Activated T-helper 2 cell treated with anti-CD3 and anti-CD28 coated beads, Interferon-gamma antibody, Interleukin-2, Interleukin-4, amounts not matched to agents 10 μg/mL and 5 μg/mL and 100 μg/mL, durations not matched to agents 14 hours and 24 hours and 36 hours (primary cell): Measurements from ENCODE around the gene NPTX1. TPM values are rescaled to one million over a fixed set of nuclear protein-coding genes. Genes with fewer than 3 reads are reported as not detected.

Experiments
- DNase-seq: peaks from one replicate; pipeline ENCODE4 v3.0.0; 2021; ENCODE audit warnings: low spot score
- H3K27ac Mint-ChIP-seq: one replicate; pipeline ENCODE4 v1.8.0; 2021; ENCODE audit warnings: mixed read lengths
- H3K27me3 Mint-ChIP-seq: one replicate; pipeline ENCODE4 v1.8.0; 2021; ENCODE audit warnings: low read depth, mixed read lengths
- H3K36me3 Mint-ChIP-seq: one replicate; pipeline ENCODE4 v1.8.0; 2021; ENCODE audit warnings: low read depth, mixed read lengths
- H3K4me1 Mint-ChIP-seq: one replicate; pipeline ENCODE4 v1.8.0; 2021; ENCODE audit warnings: low read depth, mixed read lengths
- H3K4me3 Mint-ChIP-seq: one replicate; pipeline ENCODE4 v1.8.0; 2021; ENCODE audit warnings: low read depth, mild to moderate bottlenecking, moderate library complexity, mixed read lengths
- H3K9me3 Mint-ChIP-seq: one replicate; pipeline ENCODE4 v1.8.0; 2021; ENCODE audit warnings: mixed read lengths
- intact Hi-C: fragments of 100-400 bp; cut with micrococcal nuclease; formaldehyde crosslinking; loops from one replicate; pipeline ENCODE4 v1.15.1; 2023
- total RNA-seq: library from RNA; stranded (reverse); gene quantifications from 2 replicates; pipeline ENCODE4 v1.2.3, GENCODE V29; 2022

The NPTX1 gene, protein sequence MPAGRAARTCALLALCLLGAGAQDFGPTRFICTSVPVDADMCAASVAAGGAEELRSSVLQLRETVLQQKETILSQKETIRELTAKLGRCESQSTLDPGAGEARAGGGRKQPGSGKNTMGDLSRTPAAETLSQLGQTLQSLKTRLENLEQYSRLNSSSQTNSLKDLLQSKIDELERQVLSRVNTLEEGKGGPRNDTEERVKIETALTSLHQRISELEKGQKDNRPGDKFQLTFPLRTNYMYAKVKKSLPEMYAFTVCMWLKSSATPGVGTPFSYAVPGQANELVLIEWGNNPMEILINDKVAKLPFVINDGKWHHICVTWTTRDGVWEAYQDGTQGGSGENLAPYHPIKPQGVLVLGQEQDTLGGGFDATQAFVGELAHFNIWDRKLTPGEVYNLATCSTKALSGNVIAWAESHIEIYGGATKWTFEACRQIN
- 5.2 and 5.7 TPM in 2 replicates for total RNA-seq

DNA sequence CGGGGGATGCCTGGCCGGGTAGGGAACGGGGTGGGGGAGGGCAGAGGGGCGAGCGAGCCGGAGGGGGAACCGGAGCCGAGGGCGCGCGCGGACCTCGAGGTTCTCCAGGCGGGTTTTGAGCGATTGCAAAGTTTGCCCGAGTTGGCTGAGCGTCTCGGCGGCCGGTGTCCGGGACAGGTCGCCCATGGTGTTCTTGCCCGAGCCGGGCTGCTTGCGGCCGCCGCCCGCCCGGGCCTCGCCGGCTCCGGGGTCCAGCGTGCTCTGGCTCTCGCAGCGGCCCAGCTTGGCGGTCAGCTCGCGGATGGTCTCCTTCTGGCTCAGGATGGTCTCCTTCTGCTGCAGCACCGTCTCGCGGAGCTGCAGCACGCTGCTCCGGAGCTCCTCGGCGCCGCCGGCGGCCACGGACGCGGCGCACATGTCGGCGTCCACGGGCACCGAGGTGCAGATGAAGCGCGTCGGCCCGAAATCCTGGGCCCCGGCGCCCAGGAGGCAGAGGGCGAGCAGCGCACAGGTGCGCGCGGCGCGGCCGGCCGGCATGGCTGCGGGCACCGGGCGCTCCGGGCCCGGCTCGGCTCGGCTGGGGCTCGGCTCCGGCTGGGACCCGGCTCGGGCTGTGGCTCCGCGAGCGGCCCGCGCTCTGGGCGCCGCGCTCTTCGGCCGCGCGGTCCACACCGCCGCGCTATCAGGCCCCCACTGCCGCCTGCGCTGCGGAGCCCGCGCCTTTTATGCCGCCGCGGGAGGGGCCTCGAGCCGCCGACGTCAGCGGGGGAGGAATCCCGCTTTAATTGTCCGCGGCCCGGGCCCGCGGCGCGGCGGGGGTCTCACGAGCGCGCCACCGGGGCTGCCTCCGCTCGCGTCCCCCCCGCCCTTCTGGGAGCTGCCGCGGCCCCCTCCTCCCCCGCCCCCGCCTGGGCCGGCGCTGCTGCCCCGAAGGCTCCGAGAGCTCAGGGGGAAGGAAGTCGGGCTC lies at the start of gene NPTX1:
Gene NPTX1 (minus strand): TSS at position 698 of the 967 bp plus-strand sequence. CDS start 161 bp downstream, at position 537.
- Mint-ChIP-seq H3K9me3 (no peaks in the 10 kb centered on the region), H3K4me1 (peaks cover 12% of the 10 kb centered on the region), H3K4me3 (peak within 1 kb of the TSS; percentile 42), H3K36me3 (no peaks in the 10 kb centered on the region), H3K27ac (no peak within 1 kb of the TSS), H3K27me3 (peaks cover 61% of the 10 kb centered on the region)
- DNase-seq = no peak
- intact Hi-C loops = no loop called here

DNA sequence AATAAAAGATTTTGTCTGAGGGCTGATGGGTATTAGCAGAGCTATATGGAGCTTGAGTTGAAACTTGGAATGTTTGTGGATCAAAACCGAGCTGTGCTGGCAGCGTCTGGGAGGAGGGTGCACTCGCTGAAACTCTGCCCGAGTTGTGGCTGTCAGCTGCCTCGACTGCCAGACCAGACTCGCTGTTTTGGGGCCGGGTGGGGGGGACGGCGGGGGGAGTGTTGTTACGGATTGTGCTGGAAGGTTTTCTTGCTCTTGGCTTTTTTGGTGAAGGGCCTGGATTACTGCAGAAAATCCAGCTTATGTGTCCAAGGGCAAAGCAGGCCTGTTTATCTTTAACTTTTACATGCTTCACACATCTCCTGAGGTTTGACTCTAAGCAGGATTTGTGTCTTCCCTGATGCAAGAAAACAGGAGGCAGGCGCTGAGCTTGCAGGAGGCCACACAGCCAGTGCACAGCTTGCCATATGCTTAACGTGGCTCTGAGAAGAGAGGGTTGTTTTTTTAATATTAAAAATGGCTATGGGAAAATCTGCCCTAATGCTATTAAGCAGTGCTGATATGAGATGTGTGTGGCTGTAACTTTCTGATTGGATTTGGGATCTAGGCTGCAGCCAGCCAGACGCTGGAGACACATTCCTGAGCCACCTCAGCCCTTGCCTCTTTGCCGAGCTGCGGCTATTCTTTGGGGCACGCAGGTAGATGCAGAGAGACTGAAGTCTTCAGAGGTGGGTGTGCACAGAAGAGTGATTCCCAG lies 47.7 kb upstream of the NPTX1 start:
- no peaks in the 10 kb centered on the region for H3K4me1 Mint-ChIP-seq
- intact Hi-C loops = no loop called here
- no peak for DNase-seq
- peaks cover 26% of the 10 kb centered on the region for H3K27me3 Mint-ChIP-seq
- H3K9me3 Mint-ChIP-seq = no peaks in the 10 kb centered on the region
- H3K4me3 Mint-ChIP-seq = no peak overlapping the region
- no peaks in the 10 kb centered on the region for H3K36me3 Mint-ChIP-seq
- no peak overlapping the region for H3K27ac Mint-ChIP-seq

DNA sequence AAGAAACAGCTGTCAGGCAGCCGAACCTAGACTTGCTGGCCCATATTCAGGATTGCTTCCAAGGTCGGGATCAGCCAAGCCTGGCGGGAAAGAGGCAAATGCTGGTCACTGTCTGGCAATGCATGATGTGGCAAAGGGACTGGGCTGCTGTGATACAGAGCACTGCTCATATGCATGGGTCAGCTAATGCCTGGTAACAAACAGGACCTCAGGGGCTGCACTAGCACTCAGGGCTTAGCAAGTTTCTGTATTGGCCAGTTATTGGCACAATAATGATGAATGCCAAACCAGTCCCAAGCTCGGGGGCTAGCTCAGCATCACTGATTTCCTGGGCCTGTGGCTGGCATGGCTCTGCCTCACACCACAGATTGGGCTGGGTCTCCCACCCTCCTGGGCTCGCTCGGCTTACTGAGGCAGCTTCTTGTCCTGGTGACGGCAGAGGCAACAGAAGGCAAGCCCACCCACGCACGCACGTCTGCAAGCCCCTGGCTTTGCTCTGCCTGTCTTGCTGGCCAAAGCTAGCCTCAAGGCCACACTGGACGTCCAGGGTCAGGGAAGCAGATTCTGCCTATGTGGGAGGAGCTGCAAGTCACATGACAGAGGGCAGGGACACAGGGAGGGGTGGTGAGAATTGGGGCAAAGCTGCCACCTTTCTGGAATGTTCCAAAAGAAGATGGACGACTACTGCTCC lies 46.8 kb upstream of the NPTX1 start:
- intact Hi-C loops = no loop called here
- Mint-ChIP-seq H3K9me3 (no peaks in the 10 kb centered on the region), H3K36me3 (no peaks in the 10 kb centered on the region), H3K27ac (no peak overlapping the region), H3K4me1 (no peaks in the 10 kb centered on the region), H3K27me3 (peaks cover 30% of the 10 kb centered on the region), H3K4me3 (no peak overlapping the region)
- no peak for DNase-seq

DNA sequence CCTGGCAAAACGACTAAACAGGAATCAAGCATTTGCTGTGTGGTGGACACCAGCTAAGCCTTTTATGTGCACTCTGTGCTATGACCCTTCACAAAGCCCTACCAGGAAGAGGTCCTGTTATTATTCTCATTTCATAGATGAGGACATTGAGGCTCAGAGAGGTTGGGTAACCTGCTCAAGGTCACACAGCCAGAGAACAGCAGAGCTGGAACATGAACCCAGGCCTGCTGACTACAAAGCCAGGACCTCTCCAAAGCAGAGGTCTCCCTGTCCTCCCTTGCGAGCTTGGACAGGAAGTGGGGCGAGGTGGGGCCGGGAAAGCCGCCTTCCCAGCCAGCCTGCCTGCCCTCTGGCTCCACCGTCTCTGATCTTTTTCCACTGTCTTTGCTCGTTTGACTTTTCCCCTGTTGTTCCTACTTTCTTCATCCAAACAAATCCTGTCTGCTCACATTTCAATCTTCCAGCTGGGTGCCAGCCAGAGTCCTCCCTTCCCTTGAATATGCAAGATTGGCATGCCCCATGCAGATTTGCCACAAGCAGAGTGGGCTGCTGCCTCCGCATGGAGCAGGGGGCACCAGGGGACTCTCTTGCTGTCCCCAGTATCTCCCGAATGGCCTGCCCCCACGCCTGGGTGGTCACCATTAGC lies 44.5 kb upstream of the NPTX1 start:
- Mint-ChIP-seq H3K4me1 (no peaks in the 10 kb centered on the region), H3K4me3 (no peak overlapping the region), H3K9me3 (no peaks in the 10 kb centered on the region), H3K27me3 (peaks cover 17% of the 10 kb centered on the region), H3K36me3 (no peaks in the 10 kb centered on the region), H3K27ac (no peak overlapping the region)
- no peak for DNase-seq
- intact Hi-C loops = no loop called here

DNA sequence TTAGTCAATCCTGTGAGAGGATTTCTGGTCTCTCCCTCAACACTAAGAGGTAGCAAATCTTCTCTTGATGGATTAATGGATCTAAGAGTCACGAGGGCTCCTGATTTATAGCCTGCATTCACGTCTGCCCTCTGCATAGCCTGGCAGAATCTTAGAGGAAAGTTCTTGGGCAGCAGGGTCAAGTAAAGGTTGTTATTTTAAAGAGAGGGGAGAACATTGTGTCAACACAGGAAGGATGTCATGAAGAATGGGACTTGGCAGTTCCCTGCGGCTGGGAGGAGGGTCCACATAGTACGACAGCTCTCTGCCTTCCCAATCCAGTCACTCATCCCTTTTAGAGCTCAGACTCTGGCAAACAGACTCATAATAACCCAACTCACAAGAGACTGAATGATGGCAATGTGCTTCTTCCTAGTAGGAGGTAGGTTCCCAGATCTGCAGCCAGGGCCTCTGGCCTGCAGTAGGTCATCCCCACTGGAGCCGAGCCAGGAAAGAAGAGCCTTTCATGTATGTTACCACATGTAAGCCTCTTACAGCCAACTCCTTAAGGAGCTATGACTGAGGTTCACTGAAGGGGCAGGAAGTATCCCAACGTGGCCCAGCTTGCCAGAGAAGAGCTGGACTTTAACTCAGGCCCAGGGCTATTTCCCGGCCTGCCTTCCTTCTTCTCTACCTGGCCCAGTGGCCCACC lies 42.8 kb upstream of the NPTX1 start:
- Mint-ChIP-seq H3K9me3 (no peaks in the 10 kb centered on the region), H3K27ac (no peak overlapping the region), H3K4me1 (no peaks in the 10 kb centered on the region), H3K36me3 (no peaks in the 10 kb centered on the region), H3K27me3 (peaks cover 13% of the 10 kb centered on the region), H3K4me3 (no peak overlapping the region)
- DNase-seq = no peak
- intact Hi-C loops = no loop called here

DNA sequence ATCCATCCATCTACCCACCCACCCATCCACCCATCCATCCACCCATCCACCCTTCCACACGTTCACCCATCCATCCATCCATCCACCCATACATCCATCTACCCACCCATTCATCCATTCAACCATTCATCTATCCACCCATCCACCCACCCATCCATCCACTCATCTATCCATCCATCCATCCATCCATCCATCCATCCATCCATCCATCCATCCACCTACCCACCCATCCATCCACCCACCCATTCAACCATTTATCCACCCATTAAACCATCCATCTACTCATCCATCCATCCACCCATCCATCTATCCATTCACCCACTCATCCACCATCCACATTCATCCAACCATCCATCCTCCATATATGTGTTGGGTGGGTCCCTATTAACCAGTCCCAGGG lies 42.0 kb upstream of the NPTX1 start:
- Mint-ChIP-seq H3K27me3 (peaks cover 13% of the 10 kb centered on the region), H3K9me3 (no peaks in the 10 kb centered on the region), H3K4me1 (no peaks in the 10 kb centered on the region), H3K36me3 (no peaks in the 10 kb centered on the region), H3K27ac (no peak overlapping the region), H3K4me3 (no peak overlapping the region)
- no peak for DNase-seq
- intact Hi-C loops = no loop called here

DNA sequence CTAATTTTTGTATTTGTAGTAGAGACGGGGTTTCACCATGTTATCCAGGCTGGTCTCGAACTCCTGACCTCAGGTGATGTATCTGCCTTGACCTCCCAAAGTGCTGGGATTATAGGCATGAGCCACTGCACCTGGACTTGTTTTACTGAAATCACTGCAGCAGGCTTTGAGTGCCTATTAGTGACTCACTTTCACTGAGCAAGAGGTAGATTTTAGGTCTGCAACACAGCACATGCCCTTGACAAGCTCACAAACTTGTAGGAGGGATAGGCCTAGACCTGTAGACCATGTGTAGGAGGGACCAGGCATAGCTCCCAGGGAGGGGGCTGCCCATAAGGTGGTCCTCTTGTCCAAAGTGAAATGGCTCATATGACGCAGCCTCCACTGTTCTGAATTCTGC lies 41.2 kb upstream of the NPTX1 start:
- H3K27me3 Mint-ChIP-seq = peaks cover 13% of the 10 kb centered on the region

DNA sequence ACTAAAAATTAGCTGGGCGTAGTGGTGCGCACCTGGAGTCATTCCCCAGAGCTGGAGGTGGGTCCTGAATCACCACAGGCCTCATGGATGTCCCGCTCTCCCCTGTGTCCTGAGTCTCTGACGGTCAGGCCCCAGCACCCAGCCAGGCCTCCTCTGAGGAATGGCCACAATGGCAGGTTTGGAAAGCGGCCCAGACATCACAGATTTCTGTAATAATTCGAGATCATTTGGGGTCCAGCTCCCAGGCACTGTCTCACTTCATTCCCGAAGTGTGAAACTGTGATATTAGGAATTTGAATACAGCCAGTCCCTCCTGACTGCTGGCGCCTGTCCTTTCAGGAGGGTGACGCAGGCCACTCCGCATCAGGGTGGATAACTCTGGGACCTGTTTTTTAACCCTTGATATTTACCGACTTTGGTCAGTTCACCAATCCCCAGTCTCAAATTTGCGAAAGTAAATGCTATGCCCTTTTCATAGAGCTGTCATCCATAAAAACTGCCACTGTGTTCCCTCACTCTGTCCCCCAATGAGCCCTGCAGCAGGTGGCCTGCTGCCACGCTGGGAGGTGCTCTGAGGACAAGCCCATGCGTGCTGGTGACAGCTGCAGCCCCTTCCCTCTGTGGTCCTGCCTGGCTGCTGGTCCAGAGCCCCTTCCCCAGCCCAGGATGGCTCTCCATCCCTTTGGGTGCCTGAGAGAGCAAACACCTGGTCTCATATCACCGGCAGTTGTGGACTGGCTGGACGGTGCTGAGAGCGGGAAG lies 39.9 kb upstream of the NPTX1 start:
- no peaks in the 10 kb centered on the region for H3K4me1 Mint-ChIP-seq
- no peaks in the 10 kb centered on the region for H3K36me3 Mint-ChIP-seq
- no peak for DNase-seq
- no peak overlapping the region for H3K27ac Mint-ChIP-seq
- intact Hi-C loops = no loop called here
- no peaks in the 10 kb centered on the region for H3K9me3 Mint-ChIP-seq
- H3K4me3 Mint-ChIP-seq = no peak overlapping the region
- peaks cover 13% of the 10 kb centered on the region for H3K27me3 Mint-ChIP-seq

More for the DNA sequence above, 41.2 kb upstream of the NPTX1 start:
- intact Hi-C loops = no loop called here
- no peaks in the 10 kb centered on the region for H3K36me3 Mint-ChIP-seq
- no peak overlapping the region for H3K27ac Mint-ChIP-seq
- H3K9me3 Mint-ChIP-seq = no peaks in the 10 kb centered on the region
- no peak overlapping the region for H3K4me3 Mint-ChIP-seq
- no peak for DNase-seq
- no peaks in the 10 kb centered on the region for H3K4me1 Mint-ChIP-seq

DNA sequence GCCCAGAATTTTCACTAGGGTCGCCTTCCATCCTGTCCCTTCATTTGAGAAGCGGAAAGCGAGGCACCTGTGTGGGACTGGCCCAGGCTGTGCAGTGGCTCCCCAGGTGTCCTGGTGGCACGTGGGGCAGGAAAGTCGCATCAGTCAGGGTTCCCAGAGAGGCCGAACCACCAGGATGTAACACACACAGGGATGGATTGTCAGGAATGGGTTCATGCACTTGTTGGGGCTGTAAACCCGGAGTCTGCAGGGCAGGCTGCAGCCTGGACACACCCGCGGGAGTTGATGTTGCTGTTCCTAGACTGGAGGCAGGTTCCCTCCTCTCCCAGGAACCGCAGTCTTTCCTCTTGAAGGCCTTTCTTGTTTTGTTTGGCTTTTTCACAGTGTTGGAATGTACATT lies 37.5 kb upstream of the NPTX1 start:
- intact Hi-C loops = no loop called here
- Mint-ChIP-seq H3K27ac (no peak overlapping the region), H3K4me3 (no peak overlapping the region), H3K9me3 (no peaks in the 10 kb centered on the region), H3K4me1 (no peaks in the 10 kb centered on the region), H3K36me3 (no peaks in the 10 kb centered on the region), H3K27me3 (peaks cover 2% of the 10 kb centered on the region)
- DNase-seq = no peak

DNA sequence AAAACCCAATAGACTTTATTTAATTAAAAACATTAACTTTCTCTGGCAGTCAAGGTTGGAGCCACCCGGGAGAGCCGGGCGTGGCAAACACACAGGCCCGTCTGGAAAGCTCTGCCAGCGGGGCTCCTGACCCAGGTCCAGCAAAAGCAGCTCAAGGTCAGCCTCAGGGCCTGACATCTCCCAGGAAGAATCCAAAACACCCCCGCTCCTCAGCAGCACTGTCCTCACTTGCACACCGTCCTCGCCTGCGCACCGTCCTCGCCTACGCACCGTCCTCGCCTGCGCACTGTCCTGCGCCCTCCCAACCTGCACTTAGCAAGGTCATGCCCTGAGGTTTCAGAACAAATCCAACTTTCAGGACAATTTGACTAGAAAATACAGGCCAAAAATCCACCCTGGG lies 36.8 kb upstream of the NPTX1 start:
- intact Hi-C loops = no loop called here
- H3K4me3 Mint-ChIP-seq = no peak overlapping the region
- DNase-seq = no peak
- no peak overlapping the region for H3K27ac Mint-ChIP-seq
- H3K36me3 Mint-ChIP-seq = no peaks in the 10 kb centered on the region
- H3K4me1 Mint-ChIP-seq = no peaks in the 10 kb centered on the region
- H3K27me3 Mint-ChIP-seq = no peaks in the 10 kb centered on the region
- H3K9me3 Mint-ChIP-seq = no peaks in the 10 kb centered on the region

DNA sequence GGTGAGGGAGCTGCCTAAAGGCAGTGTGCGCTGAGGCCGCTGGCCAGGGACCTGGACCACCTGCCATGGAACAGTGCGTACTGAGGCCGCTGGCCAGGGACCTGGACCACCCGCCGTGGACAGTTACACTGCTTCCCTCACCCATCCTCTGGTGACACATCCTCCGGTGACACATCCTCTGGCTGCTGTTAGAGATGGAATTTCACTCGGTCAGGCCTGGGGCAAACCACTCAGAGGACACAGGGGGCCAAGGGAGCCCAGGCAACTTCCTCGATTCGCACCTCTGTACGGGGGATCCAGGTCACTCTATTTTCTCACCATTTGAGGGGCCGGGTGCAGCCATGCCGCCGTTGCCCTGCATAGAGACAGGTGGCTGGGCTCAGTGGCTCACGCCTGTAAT lies 35.8 kb upstream of the NPTX1 start:
- H3K4me3 Mint-ChIP-seq = no peak overlapping the region
- no peaks in the 10 kb centered on the region for H3K36me3 Mint-ChIP-seq
- H3K27ac Mint-ChIP-seq = no peak overlapping the region
- H3K4me1 Mint-ChIP-seq = no peaks in the 10 kb centered on the region
- no peaks in the 10 kb centered on the region for H3K9me3 Mint-ChIP-seq
- no peak for DNase-seq
- intact Hi-C loops = no loop called here
- no peaks in the 10 kb centered on the region for H3K27me3 Mint-ChIP-seq
